ENCODE data around the gene CHGA.

GRCh38 chr14:92944976-92945375, 22.0 kb downstream of the CHGA start:
- TF ChIP-seq POLR2AphosphoS5 (IDR thresholded peaks at IDR 0.05) (no peak), CTCF (IDR thresholded peaks at IDR 0.05) (no peak), POLR2A (IDR thresholded peaks at IDR 0.05) (no peak)
